CD8-positive, alpha-beta memory T cell (primary cell): ENCODE measurements around the gene SHISAL1. TPM values are rescaled to one million over a fixed set of nuclear protein-coding genes. Genes with fewer than 3 reads are reported as not detected.
A peak's percentile ranks its signal among the peaks of the same experiment; 100 is the strongest.

Source experiments
- CTCF ChIA-PET: fragments of 350-600 bp; sonication (Branson Sonifier 250); formaldehyde crosslinking; loops from one replicate; lab custom pipeline; 2021; ENCODE audit warnings: antibody characterized with exemption; lab: Charles Lee
- POLR2A ChIA-PET: fragments of 350-600 bp; sonication (Branson Sonifier 250); formaldehyde crosslinking; loops from one replicate; lab custom pipeline; 2021; ENCODE audit warnings: antibody characterized with exemption; lab: Charles Lee
- DNase-seq, 5 donors: peaks; one replicate each; pipeline versions ENCODE4 v3.0.0 to v3.0.0-alpha.2; 2020 to 2022; ENCODE audit warnings: mixed read lengths in 1 of 5
- H3K27ac ChIP-seq: one replicate; pipeline ENCODE4 v1.7.0; 2013; ENCODE audit warnings: low read depth, mild to moderate bottlenecking, low read length, moderate library complexity
- H3K27me3 ChIP-seq: 2 replicates; pipeline ENCODE4 v1.7.0; 2013; ENCODE audit warnings: low read length, mild to moderate bottlenecking; ENCODE audit not compliant: insufficient read depth, poor library complexity, severe bottlenecking
- H3K36me3 ChIP-seq: 2 replicates; pipeline ENCODE4 v1.7.0; 2013; ENCODE audit warnings: mild to moderate bottlenecking, low read length, moderate library complexity; ENCODE audit not compliant: insufficient read depth
- H3K4me1 ChIP-seq: 2 replicates; pipeline ENCODE4 v1.7.0; 2013; ENCODE audit warnings: mild to moderate bottlenecking, low read length, moderate library complexity; ENCODE audit not compliant: insufficient read depth
- H3K4me3 ChIP-seq: 2 replicates; pipeline ENCODE4 v1.7.0; 2013; ENCODE audit warnings: mild to moderate bottlenecking, low read length
- H3K9me3 ChIP-seq: 2 replicates; pipeline ENCODE4 v1.7.0; 2013; ENCODE audit warnings: mild to moderate bottlenecking, low read length
- H3K27ac Mint-ChIP-seq, 8 donors: one replicate each; pipeline ENCODE4 v1.8.0; 2020 to 2021; ENCODE audit warnings: mixed read lengths in 8 of 8, mild to moderate bottlenecking in 6 of 8, inconsistent platforms in 3 of 8, moderate library complexity in 3 of 8
- H3K27me3 Mint-ChIP-seq, 2 donors: one replicate each; pipeline ENCODE4 v1.8.0; 2020 to 2021; ENCODE audit warnings: mixed read lengths in 2 of 2, mild to moderate bottlenecking in 1 of 2, moderate library complexity in 1 of 2
- H3K36me3 Mint-ChIP-seq, 3 donors: one replicate each; pipeline ENCODE4 v1.8.0; 2020 to 2021; ENCODE audit warnings: mixed read lengths in 3 of 3, inconsistent platforms in 1 of 3, mild to moderate bottlenecking in 1 of 3
- H3K4me1 Mint-ChIP-seq, 3 donors: one replicate each; pipeline ENCODE4 v1.8.0; 2020 to 2021; ENCODE audit warnings: mixed read lengths in 3 of 3, inconsistent platforms in 1 of 3, mild to moderate bottlenecking in 1 of 3
- H3K4me3 Mint-ChIP-seq, 7 donors: one replicate each; pipeline ENCODE4 v1.8.0; 2020 to 2021; ENCODE audit warnings: mixed read lengths in 7 of 7, mild to moderate bottlenecking in 6 of 7, moderate library complexity in 4 of 7, inconsistent platforms in 2 of 7
- H3K9me3 Mint-ChIP-seq, 5 donors: one replicate each; pipeline ENCODE4 v1.8.0; 2020 to 2022; ENCODE audit warnings: mixed read lengths in 5 of 5, mild to moderate bottlenecking in 3 of 5, moderate library complexity in 2 of 5, inconsistent platforms in 1 of 5
- polyA plus RNA-seq: library from polyadenylated mRNA; unstranded; fragments of 300-500 nt; fragmentation: Illumina TruSeq; gene quantifications from one replicate; pipeline ENCODE4 v1.2.3, GENCODE V29; 2021
- total RNA-seq, 2 experiments: library from RNA; stranded (reverse); gene quantifications; one replicate each; pipeline ENCODE4 v1.2.3, GENCODE V29; 2021

SHISAL1 gene
- total and polyA plus RNA-seq, 3 experiments from 2014 or later, result not detected

- ChIA-PET POLR2A (no interaction called here), CTCF (no interaction called here)
- Histone ChIP-seq H3K4me3 (no peak overlapping the region), H3K9me3 (peaks cover 4% of the 10 kb centered on the region), H3K36me3 (peaks cover 4% of the 10 kb centered on the region), H3K27ac (no peak overlapping the region), H3K4me1 (no peaks in the 10 kb centered on the region), H3K27me3 (no peaks in the 10 kb centered on the region)
- H3K36me3 Mint-ChIP-seq, result peaks cover 11 to 71% (median 20%) of the 10 kb centered on the region in 3 donors
- peaks cover 3 to 12% (median 5%) of the 10 kb centered on the region in 5 donors for H3K9me3 Mint-ChIP-seq
- no peak for DNase-seq
- no peak overlapping the region for H3K4me3 Mint-ChIP-seq
- H3K27ac Mint-ChIP-seq, result peak overlapping the region in 1 of 8 donors; percentile 21
- H3K4me1 Mint-ChIP-seq, result peaks cover 22 to 31% (median 25%) of the 10 kb centered on the region in 3 donors
- no peaks in the 10 kb centered on the region for H3K27me3 Mint-ChIP-seq
Measured at GRCh38 chr22:44204739-44205515, 107.8 kb downstream of the SHISAL1 start.

GRCh38 chr22:44203203-44203602, 109.5 kb downstream of the SHISAL1 start:
- ChIA-PET POLR2A (no interaction called here), CTCF (no interaction called here)
- Histone ChIP-seq H3K36me3 (peaks cover 19% of the 10 kb centered on the region), H3K27ac (no peak overlapping the region), H3K4me3 (no peak overlapping the region), H3K9me3 (no peaks in the 10 kb centered on the region), H3K4me1 (no peaks in the 10 kb centered on the region), H3K27me3 (no peaks in the 10 kb centered on the region)
- Mint-ChIP-seq H3K27ac (peak overlapping the region in 1 of 8 donors; percentile 62), H3K36me3 (peaks cover 10 to 81% (median 18%) of the 10 kb centered on the region in 3 donors), H3K4me1 (peaks cover 19 to 33% (median 24%) of the 10 kb centered on the region in 3 donors), H3K4me3 (no peak overlapping the region), H3K9me3 (no peaks in the 10 kb centered on the region), H3K27me3 (no peaks in the 10 kb centered on the region)
- DNase-seq, result no peak

GRCh38 chr22:44202261-44202789, 110.4 kb downstream of the SHISAL1 start:
- no peaks in the 10 kb centered on the region for H3K9me3 Mint-ChIP-seq
- DNase-seq, result peak in 1 of 5 donors; percentile 19
- POLR2A ChIA-PET, result no interaction called here
- no peak overlapping the region for H3K4me3 ChIP-seq
- H3K9me3 ChIP-seq, result no peaks in the 10 kb centered on the region
- H3K27me3 ChIP-seq, result no peaks in the 10 kb centered on the region
- H3K36me3 ChIP-seq, result peaks cover 24% of the 10 kb centered on the region
- no peak overlapping the region for H3K27ac ChIP-seq
- no peaks in the 10 kb centered on the region for H3K4me1 ChIP-seq
- CTCF ChIA-PET, result no interaction called here
- H3K27ac Mint-ChIP-seq, result peak overlapping the region in 2 of 8 donors; percentile 17 to 63
- peaks cover 14 to 88% (median 19%) of the 10 kb centered on the region in 3 donors for H3K36me3 Mint-ChIP-seq
- H3K27me3 Mint-ChIP-seq, result no peaks in the 10 kb centered on the region
- peaks cover 16 to 36% (median 22%) of the 10 kb centered on the region in 3 donors for H3K4me1 Mint-ChIP-seq
- no peak overlapping the region for H3K4me3 Mint-ChIP-seq

GRCh38 chr22:44201665-44202064, 111.1 kb downstream of the SHISAL1 start:
- CTCF ChIA-PET, result no interaction called here
- H3K36me3 ChIP-seq, result peaks cover 24% of the 10 kb centered on the region
- H3K27me3 ChIP-seq, result no peaks in the 10 kb centered on the region
- no peak overlapping the region for H3K27ac ChIP-seq
- no peak overlapping the region for H3K4me3 ChIP-seq
- peaks cover 14 to 91% (median 19%) of the 10 kb centered on the region in 3 donors for H3K36me3 Mint-ChIP-seq
- H3K4me1 ChIP-seq, result no peaks in the 10 kb centered on the region
- no peak overlapping the region for H3K4me3 Mint-ChIP-seq
- DNase-seq, result peak in 1 of 5 donors; percentile 22
- H3K27me3 Mint-ChIP-seq, result no peaks in the 10 kb centered on the region
- H3K27ac Mint-ChIP-seq, result peak overlapping the region in 3 of 8 donors; percentile 17 to 90 (median 63)
- no peaks in the 10 kb centered on the region for H3K9me3 Mint-ChIP-seq
- no peaks in the 10 kb centered on the region for H3K9me3 ChIP-seq
- POLR2A ChIA-PET, result no interaction called here
- peaks cover 16 to 33% (median 21%) of the 10 kb centered on the region in 3 donors for H3K4me1 Mint-ChIP-seq

- Histone ChIP-seq H3K9me3 (no peaks in the 10 kb centered on the region), H3K27ac (no peak overlapping the region), H3K36me3 (peaks cover 24% of the 10 kb centered on the region), H3K4me1 (no peaks in the 10 kb centered on the region), H3K4me3 (no peak overlapping the region), H3K27me3 (no peaks in the 10 kb centered on the region)
- Mint-ChIP-seq H3K36me3 (peaks cover 14 to 91% (median 19%) of the 10 kb centered on the region in 3 donors), H3K27ac (peak overlapping the region in 3 of 8 donors; percentile 36 to 76 (median 70)), H3K27me3 (no peaks in the 10 kb centered on the region), H3K4me1 (peaks cover 16 to 33% (median 21%) of the 10 kb centered on the region in 3 donors), H3K4me3 (no peak overlapping the region), H3K9me3 (no peaks in the 10 kb centered on the region)
- CTCF ChIA-PET, result no interaction called here
- no peak for DNase-seq
- POLR2A ChIA-PET, result no interaction called here
Measured at GRCh38 chr22:44200855-44201550, 111.7 kb downstream of the SHISAL1 start.

- CTCF ChIA-PET, result interaction anchor here (1.0 kb wide), 1 partner anchor 11 kb away, joined by 3 read pairs; no protein-coding TSS in a partner anchor
- Mint-ChIP-seq H3K36me3 (peaks cover 14 to 88% (median 19%) of the 10 kb centered on the region in 3 donors), H3K4me3 (no peak overlapping the region), H3K27me3 (no peaks in the 10 kb centered on the region), H3K4me1 (peaks cover 16 to 33% (median 21%) of the 10 kb centered on the region in 3 donors), H3K9me3 (no peaks in the 10 kb centered on the region), H3K27ac (peak overlapping the region in 2 of 8 donors; percentile 36 to 70)
- Histone ChIP-seq H3K4me3 (no peak overlapping the region), H3K9me3 (no peaks in the 10 kb centered on the region), H3K27me3 (no peaks in the 10 kb centered on the region), H3K4me1 (no peaks in the 10 kb centered on the region), H3K36me3 (peaks cover 23% of the 10 kb centered on the region), H3K27ac (no peak overlapping the region)
- POLR2A ChIA-PET, result no interaction called here
- DNase-seq, result no peak
Measured at GRCh38 chr22:44200451-44200850, 112.3 kb downstream of the SHISAL1 start.

GRCh38 chr22:44199866-44200265, 112.9 kb downstream of the SHISAL1 start:
- Mint-ChIP-seq H3K27me3 (no peaks in the 10 kb centered on the region), H3K4me3 (no peak overlapping the region), H3K9me3 (no peaks in the 10 kb centered on the region), H3K4me1 (peaks cover 16 to 33% (median 23%) of the 10 kb centered on the region in 3 donors), H3K27ac (peak overlapping the region in 5 of 8 donors; percentile 11 to 78 (median 18)), H3K36me3 (peaks cover 15 to 88% (median 19%) of the 10 kb centered on the region in 3 donors)
- no peaks in the 10 kb centered on the region for H3K4me1 ChIP-seq
- POLR2A ChIA-PET, result no interaction called here
- H3K36me3 ChIP-seq, result peaks cover 20% of the 10 kb centered on the region
- DNase-seq, result no peak
- no peak overlapping the region for H3K4me3 ChIP-seq
- H3K9me3 ChIP-seq, result no peaks in the 10 kb centered on the region
- H3K27ac ChIP-seq, result no peak overlapping the region
- CTCF ChIA-PET, result interaction anchor here (1.0 kb wide), 1 partner anchor 11 kb away, joined by 3 read pairs; no protein-coding TSS in a partner anchor
- no peaks in the 10 kb centered on the region for H3K27me3 ChIP-seq
